NCI-H2171 (cell line): ENCODE results near the gene TGM2.

Source experiments
- DNase-seq: peaks from one replicate; lab custom pipeline; 2025; lab: John Stamatoyannopoulos, UW

The TGM2 gene

DNA sequence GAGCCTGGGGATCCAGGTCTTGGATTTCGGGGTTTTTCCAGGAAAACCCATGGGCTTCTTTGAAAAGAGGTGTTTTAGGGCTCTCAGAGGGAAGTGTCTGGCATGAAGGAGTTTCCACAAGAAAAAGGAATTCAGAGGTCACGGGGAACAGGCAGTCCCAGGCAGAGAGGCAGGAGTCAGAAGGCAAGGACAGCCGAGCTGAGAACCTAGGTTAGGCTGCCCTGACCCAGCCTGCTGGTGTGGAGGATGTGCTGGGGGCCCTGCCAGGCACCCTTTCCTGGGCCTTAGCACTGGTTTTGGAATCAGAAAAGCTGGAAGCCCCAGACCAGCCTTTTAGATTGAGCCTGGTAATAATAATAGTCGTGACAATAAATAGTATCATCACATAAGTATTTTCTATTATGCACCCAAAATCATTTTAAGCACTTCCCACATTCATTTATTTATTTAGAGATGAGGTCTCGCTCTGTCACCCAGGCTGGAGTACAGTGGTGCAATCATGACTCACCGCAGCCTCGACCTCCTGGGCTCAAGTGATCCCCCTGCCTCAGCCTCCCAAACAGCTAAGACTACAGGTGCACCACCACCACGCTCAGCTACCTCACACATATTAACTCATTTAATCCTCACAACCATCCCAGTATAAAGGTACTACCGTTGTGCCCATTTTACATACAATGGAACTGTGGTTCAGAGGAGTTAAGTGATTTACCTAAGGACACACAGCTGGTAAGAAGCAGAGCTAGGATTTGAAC lies 19.9 kb downstream of the TGM2 start:
- no peak for DNase-seq

DNA sequence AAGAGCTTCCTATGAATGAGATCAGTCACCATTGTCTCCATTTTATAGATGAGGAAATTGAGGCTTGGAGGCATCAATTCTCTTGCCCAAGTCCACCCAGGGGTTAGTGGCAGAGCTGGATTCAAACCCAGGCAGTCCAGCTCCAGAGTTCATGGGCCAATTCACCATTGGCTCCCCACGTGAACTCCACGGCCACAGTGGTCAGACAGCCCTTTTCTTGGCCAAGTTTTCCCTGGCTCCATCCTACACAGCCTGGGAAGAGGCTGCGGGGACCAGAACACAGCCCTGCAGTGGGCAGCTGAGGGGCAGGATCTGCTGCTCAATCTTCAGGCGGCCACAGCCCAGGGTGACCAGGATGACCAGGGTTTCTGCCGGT lies 20.5 kb downstream of the TGM2 start:
- no peak for DNase-seq

DNA sequence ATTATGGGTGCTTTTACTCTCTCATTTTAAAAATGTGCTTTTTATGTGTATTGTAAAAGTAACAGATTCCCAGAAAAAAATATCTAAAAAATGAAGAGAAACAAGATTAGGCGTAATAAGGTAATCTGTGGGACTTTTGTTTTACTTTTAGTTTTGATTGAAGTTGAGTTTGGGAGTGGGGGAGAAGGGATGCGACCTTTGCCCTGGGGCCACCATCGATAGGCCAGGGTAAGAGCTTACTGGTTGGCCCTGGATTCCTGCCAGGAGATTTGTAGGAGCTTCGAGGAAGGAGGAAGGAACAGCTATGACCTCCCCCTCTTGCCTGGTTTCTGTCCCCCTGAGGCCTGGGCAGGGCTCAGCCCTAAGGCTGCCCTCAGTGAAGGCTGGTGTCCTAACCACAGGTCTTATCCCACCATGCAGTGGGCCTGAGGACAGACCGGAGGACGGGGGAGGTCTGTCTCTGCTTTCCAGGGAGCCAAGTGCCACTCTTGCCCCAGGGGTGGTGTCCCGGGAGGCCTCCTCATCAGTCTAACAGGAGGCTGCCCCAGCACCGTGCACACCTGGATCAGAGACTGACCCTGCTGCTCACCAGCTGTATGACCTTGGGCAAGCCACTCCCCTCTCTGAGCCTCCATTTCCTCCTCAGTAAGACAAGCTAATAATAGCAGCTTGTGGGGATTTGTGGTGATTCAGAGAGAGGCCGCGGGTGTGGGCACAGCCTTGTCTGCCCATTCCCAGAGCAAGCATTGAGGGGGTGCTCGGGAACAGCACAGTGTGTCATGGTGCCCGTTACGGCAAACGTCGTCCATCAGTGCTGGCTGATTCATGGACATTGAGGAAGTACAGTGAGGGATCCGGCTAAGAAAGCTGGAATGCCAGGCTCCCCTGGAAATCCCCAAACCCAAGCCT lies 21.2 kb downstream of the TGM2 start:
- DNase-seq, result no peak

DNA sequence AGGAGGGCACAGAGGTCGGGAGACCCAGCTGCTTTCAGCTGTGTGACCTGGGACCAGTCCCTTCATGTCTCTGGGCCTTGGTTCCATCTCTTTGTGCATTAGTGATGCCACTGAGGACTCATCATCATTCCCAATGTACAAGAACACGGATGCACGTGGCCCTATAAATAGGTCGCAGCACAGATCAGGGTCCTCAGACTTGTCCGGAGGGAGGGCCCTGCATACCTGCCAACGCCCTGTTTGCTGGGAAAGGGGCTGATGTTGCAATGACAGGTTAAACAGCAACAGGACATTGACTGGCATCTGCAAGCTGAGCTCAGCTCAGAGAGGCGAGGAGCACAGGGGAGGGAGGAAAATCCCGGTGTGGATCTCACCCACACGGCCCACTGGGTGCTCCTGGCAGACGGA lies 21.8 kb downstream of the TGM2 start:
- no peak for DNase-seq

DNA sequence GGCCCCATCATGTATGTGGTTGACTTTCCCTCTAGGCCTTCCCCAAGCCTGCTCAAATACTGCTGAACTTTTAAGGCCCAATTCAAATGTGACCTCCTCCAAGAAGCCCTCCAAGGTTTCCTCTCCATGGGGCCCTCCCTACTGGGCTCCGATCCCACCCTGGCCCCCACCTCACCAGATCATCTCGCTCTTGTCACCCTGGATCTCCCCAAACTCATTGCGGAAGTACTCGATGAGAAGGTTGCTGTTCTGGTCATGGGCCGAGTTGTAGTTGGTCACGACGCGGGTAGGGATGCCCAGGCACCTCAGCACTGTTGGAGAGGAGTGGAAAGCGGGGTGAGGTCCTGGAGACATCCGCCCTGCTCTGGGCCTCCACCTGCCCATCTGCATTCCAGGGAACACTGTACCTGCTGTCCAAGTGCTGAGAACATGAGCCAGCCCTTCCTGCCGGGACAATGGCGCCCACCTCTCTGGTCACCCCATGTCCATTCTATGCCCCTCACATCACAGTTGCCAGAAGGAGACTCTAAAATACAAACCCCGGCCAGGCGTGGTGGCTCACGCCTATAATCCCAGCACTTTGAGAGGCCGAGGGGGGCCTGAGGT lies 23.1 kb downstream of the TGM2 start:
- no peak for DNase-seq

DNA sequence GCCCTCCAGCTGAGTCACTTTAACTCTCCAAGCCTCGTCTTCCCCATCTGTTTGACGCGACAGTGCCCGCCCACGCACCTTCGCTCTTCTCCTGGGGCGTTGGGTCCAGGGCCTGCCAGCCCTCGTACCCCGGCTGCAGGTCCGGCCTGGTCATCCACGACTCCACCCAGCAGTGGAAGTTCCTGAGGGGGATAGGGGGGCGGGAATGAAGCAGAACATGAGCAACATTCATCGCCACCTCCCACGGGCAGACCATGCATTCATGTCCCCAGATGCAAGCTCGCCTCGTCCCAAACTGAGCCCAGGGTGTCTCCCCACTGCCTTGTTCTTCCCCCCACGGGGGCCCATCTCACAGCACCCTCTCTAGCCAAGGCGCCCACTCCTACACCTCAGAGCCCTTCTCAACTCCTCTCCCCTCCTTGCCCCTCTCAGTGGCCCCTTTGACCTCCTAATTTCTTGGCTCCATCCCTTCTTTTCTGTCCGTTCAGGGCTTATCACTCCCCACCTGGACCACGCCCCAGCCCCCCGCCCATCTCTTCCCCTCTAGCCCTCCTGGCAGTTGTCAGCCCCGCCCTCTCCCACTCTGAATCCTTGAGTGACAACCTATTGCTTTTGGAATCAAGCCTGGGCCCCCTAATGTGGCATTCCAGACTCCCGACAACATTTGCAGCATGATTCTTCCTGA lies 23.7 kb downstream of the TGM2 start:
- no peak for DNase-seq

DNA sequence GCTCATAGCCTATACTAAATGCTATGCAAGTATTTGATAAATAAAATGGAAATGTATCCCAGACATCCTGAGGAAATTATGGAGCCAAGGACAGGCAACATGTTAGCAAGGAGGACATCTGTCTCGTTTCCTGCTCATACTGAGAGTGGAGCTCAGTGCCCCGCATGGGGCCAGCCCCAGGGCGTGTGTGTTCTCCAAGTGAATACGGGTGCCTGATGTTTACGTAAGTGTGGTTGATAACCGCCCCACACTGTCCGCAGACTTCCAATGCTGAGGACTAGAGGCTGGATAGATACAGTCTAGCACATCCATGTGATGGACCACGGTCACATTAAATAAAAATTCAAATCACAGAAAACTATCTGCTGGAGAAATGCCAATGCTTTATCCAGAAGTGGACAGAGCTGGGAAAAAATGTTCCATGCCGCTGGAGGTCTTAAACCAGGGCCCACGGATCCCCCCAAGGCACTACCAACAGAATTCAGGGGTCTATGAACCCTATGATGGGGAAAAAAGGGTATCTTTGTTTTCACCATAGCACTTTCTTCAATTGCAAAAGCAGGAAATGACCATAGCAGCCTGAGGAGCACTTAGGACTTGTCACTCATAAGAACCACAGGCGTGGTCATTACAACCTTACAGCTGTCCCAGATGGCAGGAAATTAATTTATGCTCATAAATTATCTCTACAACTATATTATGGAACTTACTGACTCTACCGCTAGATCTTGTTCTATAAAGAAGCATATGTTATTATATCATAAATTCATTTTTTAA lies 24.9 kb downstream of the TGM2 start:
- DNase-seq, result no peak

DNA sequence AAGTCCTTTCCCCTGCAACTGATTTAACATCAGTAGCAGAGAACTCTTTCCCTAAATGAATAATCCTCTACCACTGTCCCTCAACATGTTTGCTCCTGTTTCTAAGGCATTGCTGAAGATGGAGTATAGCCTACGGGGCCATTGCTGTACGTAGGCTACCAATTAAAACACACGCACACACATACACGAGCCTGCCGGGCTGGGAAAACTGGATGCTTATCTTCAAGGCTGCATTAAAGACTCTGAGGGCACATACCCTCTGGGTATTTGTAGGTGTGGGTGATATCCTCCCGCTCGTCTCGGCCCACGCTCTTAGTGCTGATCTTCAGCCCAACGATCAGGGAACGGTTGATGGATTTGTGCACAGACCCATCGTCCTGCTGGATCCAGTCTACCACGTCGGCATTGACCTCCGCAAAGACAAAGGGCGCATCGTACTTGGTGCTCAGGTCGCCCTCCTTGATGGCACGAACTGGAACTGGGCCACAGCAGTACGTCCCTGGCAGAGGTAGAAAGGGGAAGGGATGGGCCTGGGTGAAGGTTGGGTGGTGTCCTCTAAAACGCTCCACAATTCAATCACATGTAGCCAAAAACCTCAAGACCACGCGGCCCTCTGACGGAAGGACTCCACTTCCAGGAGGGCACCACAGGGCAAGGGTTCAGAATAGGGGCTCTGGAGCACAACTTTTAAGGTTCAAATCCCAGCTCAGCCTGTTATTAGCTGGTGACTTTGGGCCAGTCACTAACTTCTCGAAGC lies 25.7 kb downstream of the TGM2 start:
- DNase-seq, result no peak

DNA sequence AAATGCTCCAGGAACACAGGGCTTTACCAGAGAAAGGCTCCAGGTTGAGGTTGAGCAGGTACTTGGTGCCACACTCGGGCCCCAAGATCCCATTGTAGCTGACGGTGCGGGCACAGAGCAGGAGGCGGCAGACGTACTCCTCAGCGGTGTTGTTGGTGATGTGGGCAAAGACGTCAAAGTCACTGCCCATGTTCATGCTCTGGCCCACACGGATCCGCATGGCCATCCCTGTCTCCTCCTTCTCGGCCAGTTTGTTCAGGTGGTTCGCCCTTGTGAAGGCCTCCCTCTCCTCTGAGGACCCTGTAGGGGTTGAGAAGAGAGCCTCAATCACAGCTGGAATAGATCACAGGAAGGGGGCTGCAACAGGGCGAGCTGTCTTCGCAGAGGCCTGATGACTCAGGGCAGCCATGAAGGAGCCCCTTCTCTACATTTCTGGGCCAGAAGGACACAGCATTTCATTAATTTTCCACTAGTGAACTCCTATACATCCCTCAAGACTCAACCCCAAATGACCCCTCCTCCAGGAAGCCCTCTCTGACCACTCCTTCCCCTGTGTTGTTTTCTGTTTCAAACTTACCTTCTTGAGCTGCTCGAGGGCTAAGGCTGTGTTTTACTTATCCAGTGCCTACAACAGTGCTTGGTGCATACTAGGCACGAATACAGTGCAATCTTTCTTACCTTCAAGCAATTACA lies 26.8 kb downstream of the TGM2 start:
- DNase-seq, result no peak

DNA sequence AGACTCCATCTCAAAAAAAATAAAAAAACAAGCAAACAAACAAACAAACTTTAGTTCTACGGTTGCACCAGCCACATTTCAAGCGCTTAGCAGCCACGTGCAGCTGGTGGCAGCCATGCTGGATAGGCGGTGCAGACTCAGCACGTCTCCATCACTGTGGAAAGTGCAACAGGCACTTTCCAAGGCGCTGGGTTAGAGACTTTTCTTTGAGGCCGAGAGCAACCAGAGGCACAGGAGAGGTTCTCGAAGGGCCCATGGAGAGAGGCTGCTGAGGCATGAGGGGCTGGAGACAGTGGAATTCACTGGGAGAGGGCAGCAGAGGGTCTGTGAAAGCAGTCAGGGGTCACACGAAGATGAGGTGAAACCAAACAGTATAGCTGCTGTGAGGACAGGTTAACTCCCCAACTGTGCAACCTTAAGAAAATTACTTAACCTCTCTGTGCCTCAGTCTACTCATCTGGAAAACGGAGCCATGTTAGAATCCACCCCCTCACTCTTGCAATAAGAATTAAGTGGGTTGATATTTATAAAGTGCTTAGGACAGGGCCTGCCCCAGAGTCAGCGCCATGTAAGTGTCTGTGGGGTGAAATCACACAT lies 27.5 kb downstream of the TGM2 start:
- no peak for DNase-seq

DNA sequence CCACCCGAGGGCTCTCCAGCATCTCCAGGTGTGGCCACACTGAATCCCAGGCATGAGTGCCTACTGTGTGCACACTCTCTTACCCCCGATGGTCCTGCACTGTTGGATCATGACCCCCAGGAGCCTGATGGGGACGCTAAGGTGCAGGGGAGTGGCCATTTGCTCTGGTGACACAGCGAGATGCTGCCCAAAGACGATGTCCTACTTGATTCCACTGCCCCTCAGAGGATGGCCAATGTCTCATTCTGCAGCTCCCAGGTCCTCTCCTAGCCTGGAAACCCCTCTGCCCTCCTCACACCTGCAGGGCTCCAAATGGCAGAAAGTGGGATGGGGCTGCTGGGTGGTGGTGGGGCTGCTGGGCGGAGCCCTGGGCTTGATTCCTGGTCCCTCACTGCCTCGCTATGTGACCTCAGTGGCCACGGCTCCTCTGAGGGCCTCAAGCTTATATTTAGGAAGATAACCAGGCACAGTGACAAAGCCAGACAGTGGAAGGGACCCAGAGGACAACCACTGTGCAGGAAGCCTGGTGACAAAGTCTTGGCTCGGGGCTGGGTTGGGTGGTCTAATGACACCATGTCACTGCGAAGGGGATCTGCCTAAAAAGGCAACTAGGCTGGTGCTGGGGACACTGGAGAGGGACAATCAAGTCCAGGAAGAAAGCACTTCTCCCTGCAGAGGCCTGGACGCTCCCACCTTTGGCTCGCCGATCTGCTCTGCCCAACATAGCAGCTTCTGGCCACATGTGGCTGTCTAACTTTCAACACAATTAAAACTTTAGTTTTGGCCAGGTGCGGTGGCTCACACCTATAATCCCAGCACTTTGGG lies 28.4 kb downstream of the TGM2 start:
- DNase-seq, result no peak

DNA sequence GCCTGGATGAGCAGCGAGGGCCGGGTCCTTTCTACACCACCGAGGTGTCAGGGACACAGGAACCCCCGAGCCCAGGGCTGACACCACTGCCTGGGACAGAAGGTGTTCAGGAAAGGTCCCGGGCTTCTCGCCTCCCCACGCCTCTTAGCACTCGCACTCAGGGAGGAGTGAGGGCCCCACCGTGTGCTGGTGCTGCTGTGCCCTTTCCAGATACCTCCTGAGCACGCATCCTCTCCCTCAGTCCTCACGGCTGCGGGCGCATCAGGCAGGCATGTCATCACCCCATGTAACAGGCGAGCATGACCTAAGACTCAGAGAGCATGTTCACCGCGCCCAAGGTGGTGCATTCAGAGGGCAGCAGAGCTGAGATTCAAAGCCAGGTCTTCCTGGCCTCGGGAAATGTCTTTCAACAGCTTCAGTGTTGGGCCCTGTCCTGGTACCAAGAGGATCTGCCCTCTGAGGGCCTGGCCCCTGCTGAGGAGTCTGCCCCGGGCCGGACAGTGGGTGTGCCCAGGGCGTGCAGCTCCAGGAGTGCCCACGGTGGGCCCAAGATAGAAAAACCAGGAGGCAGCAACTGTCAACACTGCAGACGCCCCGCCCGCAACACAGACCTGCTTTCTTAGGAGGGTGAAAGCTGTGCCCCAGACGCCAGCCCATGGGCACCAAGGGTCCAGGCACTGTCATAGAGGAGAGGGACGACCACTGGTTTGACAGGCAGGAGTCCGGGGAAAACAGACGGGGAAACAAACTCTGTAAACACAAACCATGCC lies 29.2 kb downstream of the TGM2 start:
- no peak for DNase-seq

DNA sequence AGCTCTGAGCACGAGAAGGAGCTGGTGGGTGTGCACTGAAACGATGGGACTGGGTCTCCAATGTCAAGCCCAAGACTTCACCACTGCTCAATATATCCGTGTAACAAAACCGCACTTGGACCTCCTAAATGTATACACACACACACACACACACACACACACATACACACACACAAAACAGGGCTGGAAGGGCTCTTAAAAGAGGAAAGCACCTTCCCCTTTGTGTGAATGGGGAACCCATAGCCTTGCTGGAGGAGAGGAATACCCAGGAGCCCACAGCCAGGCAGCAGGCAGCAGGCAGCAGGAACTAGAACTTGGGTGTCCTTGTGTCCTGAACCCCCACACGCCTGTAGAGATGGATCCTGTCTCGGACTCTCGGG lies 29.8 kb downstream of the TGM2 start:
- DNase-seq, result no peak

DNA sequence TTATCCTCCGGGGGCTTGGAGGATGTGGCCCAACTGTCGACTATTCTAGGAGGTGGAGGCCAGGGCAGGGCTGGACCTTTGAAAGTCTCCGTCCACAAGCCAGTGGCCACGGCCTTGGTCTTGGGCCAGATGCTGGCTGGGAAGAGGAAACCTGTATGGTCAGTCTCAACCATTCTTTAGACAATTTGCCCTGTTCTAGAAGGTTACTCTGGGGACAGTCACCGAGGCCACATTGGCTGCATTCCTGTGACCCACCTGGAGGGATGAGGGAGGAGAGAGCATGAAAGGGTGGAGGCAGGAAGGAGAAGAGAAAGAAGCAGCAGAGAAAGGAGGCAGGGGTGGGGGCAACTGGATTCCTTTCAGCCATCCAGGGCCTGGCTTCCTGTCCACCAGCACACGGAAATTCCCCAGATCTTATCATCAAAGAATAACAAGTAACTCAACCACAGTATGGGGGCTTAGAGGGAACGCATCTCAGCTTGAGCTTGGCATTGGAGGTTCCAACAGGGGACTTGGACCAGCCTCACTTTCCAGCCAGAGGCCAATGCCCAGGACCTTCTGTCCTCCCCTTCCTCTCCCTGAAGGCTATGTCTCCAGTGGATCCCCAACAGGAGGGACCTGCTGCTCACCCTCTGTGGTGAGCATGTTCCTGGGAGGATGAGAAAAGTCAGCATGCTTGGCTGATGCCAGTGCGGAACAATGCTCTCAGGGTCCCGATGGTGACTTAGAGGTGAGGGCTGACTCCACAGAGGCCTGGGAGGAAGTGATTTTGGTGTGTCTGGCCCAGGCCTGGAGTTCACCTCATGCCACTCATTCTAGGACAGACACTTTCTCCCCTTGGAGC lies 30.4 kb downstream of the TGM2 start:
- DNase-seq, result no peak

DNA sequence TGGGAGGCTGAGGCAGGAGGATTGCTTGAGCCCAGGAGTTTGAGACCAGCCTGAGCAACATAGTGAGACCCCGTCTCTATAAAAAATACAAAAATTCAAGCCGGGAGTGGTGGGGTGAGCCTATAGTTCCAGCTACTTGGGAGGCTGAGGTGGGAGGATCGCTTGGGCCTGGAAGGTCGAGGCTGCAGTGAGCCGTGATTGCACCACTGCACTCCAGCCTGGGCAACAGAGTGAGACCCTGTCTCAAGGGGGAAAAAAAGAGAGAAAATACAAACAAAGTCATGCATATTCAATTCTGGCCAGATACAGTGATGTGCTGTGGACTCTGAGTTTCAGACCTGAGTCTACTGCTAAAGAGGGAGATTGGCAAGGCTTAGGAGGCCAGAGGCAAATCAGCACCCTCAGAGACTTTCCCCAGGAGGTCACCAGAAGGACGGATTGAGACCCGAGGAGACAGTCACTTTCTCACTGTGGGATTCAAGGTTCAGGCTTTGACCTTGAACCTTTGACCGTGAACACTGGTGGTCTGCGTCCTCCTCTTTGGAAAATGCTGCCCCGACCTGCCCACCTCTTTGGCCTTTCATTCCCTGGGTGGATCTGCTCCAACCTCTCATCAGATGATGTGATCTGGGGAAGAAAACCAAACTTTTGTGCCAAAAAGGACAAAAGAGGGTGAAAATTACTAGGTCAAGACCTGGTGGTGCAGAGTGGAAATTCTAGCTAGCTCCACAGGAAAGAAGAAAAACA lies 31.2 kb downstream of the TGM2 start:
- DNase-seq, result no peak

DNA sequence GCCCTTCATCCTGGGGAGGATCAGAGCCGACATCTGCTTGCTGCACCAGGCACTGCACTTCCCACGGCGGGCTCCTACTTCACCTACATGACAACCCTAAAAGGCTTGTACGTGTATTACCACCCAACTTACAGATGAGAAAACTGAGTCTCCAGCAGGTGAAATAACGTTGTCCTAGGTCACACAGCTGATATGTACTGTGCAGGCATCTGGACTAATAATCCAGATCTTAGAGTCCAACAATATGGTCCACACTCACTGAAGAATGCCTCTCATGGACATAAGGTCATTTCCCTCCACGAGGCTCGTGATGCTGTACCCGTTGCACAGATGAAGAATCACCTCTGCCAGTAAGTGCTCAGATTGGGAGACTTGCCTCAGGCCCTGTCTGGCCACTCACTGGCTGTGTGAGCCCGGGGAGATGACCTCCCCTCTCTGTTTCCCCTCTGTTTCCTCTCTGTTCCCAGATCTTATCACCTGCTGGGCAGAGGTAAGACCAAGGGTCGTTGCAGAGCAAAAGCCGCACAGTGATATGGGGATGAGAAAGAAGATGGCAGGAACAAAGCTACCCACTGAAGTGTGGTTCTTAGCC lies 32.1 kb downstream of the TGM2 start:
- no peak for DNase-seq
